SK-N-SH (cell line): ENCODE results near the gene NFIA. TPM values are rescaled to one million over a fixed set of nuclear protein-coding genes. Genes with fewer than 3 reads are reported as not detected.

Experiments used
- CTCF ChIA-PET: fragments of 300-600, 350-600 bp; formaldehyde crosslinking; extraction: SDS; loops from one replicate; lab custom pipeline; 2021; lab: Yijun Ruan, JAX
- POLR2A ChIA-PET: fragments of 350-600 bp; sonication (Branson Sonifier 250); formaldehyde crosslinking; extraction: SDS; loops from one replicate; lab custom pipeline; 2020; ENCODE audit warnings: antibody characterized with exemption, inconsistent platforms; lab: Yijun Ruan, JAX
- DNase-seq: peaks from one replicate; pipeline ENCODE4 v3.0.0; 2012
- H2AFZ ChIP-seq: fragments of 200-600 bp; sonication (generic); 2 replicates; pipeline ENCODE4 v1.8.1; 2016; ENCODE audit warnings: antibody characterized with exemption, mild to moderate bottlenecking, low read depth
- H3F3A ChIP-seq: fragments of 200-600 bp; sonication (generic); replicated peaks from 2 replicates; pipeline ENCODE3; 2016; ENCODE audit warnings: antibody characterized with exemption, mild to moderate bottlenecking; ENCODE audit not compliant: insufficient read depth
- H3K27ac ChIP-seq, 2 experiments: fragments of 200-500 bp in 1 of 2; fragments of 200-600 bp in 1 of 2; sonication (Bioruptor generic) in 1 of 2; sonication (generic), shearing (Covaris generic) in 1 of 2; 2 replicates each; pipeline versions ENCODE4 v1.5.1 to v1.6.1; 2014 to 2016; ENCODE audit warnings: low read depth in 2 of 2, inconsistent platforms in 1 of 2, low read length in 1 of 2, mild to moderate bottlenecking in 1 of 2, mixed read lengths in 1 of 2
- H3K27me3 ChIP-seq: fragments of 200-600 bp; sonication (generic), shearing (Covaris generic); 2 replicates; pipeline ENCODE4 v1.6.1; 2016; ENCODE audit warnings: mixed run types; ENCODE audit not compliant: insufficient read depth
- H3K36me3 ChIP-seq, 2 experiments: fragments of 200-500 bp in 1 of 2; fragments of 200-600 bp in 1 of 2; sonication (Bioruptor generic) in 1 of 2; sonication (generic) in 1 of 2; replicated peaks in 1 of 2; 2 replicates each; pipeline versions ENCODE3 to v1.5.1; 2014 to 2016; ENCODE audit warnings: low read length in 1 of 2, mild to moderate bottlenecking in 1 of 2; ENCODE audit not compliant: insufficient read depth in 2 of 2, control insufficient read depth in 1 of 2
- H3K4me1 ChIP-seq, 2 experiments: fragments of 200-500 bp in 1 of 2; fragments of 200-600 bp in 1 of 2; sonication (Bioruptor generic) in 1 of 2; sonication (generic), shearing (Covaris generic) in 1 of 2; 2 replicates each; pipeline versions ENCODE4 v1.5.1 to v1.6.1; 2014 to 2016; ENCODE audit warnings: low read depth in 1 of 2, low read length in 1 of 2, mixed run types in 1 of 2; ENCODE audit not compliant: insufficient read depth in 2 of 2, control insufficient read depth in 1 of 2
- H3K4me2 ChIP-seq: fragments of 200-600 bp; sonication (generic), shearing (Covaris generic); 2 replicates; pipeline ENCODE4 v1.6.1; 2017; ENCODE audit warnings: mixed run types
- H3K4me3 ChIP-seq, 2 experiments: fragments of 200-500 bp in 1 of 2; fragments of 200-600 bp in 1 of 2; sonication (Bioruptor generic) in 1 of 2; sonication (generic), shearing (Covaris generic) in 1 of 2; 2 replicates each; pipeline versions ENCODE4 v1.5.1 to v1.8.1; 2014 to 2016; ENCODE audit warnings: low read depth in 2 of 2, inconsistent platforms in 1 of 2, low read length in 1 of 2, mild to moderate bottlenecking in 1 of 2, mixed read lengths in 1 of 2, moderate library complexity in 1 of 2
- H3K79me2 ChIP-seq: fragments of 200-600 bp; sonication (generic); 2 replicates; pipeline ENCODE4 v1.8.1; 2017; ENCODE audit warnings: mild to moderate bottlenecking; ENCODE audit not compliant: insufficient read depth
- H3K9ac ChIP-seq: fragments of 200-600 bp; sonication (generic); 2 replicates; pipeline ENCODE4 v1.6.1; 2017; ENCODE audit warnings: mixed run types
- H3K9me2 ChIP-seq: fragments of 200-600 bp; sonication (generic); 2 replicates; pipeline ENCODE4 v1.6.1; 2017; ENCODE audit warnings: mixed run types
- H3K9me3 ChIP-seq: fragments of 200-600 bp; sonication (generic); 2 replicates; pipeline ENCODE4 v1.6.1; 2017; ENCODE audit warnings: mixed run types, mild to moderate bottlenecking, moderate library complexity
- H4K20me1 ChIP-seq: fragments of 200-600 bp; sonication (generic); 2 replicates; pipeline ENCODE4 v1.6.1; 2017; ENCODE audit warnings: mild to moderate bottlenecking, mixed run types; ENCODE audit not compliant: insufficient read depth
- FOXJ3 ChIP-seq: sonication (generic); formaldehyde crosslinking; IDR thresholded peaks from 2 replicates; pipeline ENCODE4 v1.5.1; 2020; ENCODE audit warnings: mild to moderate bottlenecking, missing genetic modification reagents
- GABPA ChIP-seq: IDR thresholded peaks from 2 replicates; pipeline ENCODE4 v1.4.0; 2012; ENCODE audit warnings: low read depth, mild to moderate bottlenecking
- GATA2 ChIP-seq: sonication (generic); formaldehyde crosslinking; IDR thresholded peaks from 2 replicates; pipeline ENCODE4 v1.5.0; 2020; ENCODE audit warnings: mild to moderate bottlenecking, missing genetic modification reagents
- JUND ChIP-seq: IDR thresholded peaks from 2 replicates; pipeline ENCODE4 v1.4.0; 2012
- MEF2A ChIP-seq: IDR thresholded peaks from 2 replicates; pipeline ENCODE4 v1.4.0; 2012; ENCODE audit warnings: low read depth, borderline replicate concordance
- POLR2AphosphoS5 ChIP-seq: IDR thresholded peaks from 2 replicates; pipeline ENCODE4 v1.6.1; 2012; ENCODE audit warnings: low read depth, low read length
- RAD21 ChIP-seq: IDR thresholded peaks from 2 replicates; pipeline ENCODE4 v1.6.1; 2012; ENCODE audit warnings: mild to moderate bottlenecking, low read length
- SMC3 ChIP-seq: IDR thresholded peaks from 2 replicates; pipeline ENCODE4 v1.6.1; 2012; ENCODE audit warnings: low read depth, low read length, improper control_type of control experiment
- TAF1 ChIP-seq: IDR thresholded peaks from 2 replicates; pipeline ENCODE4 v1.6.1; 2012; ENCODE audit warnings: low read depth, mild to moderate bottlenecking, low read length, moderate library complexity, borderline replicate concordance
- YY1 ChIP-seq: IDR thresholded peaks from 2 replicates; pipeline ENCODE4 v1.4.0; 2012; ENCODE audit warnings: low read depth, mild to moderate bottlenecking
- WGBS: methylation state at CpG from one replicate; pipeline ENCODE4 v1.1.6; 2017; ENCODE audit warnings: low lambda C conversion rate; 5-methylcytosine and 5-hydroxymethylcytosine counted together
- polyA plus RNA-seq, 3 experiments: library from polyadenylated mRNA; depleted of rRNA; stranded (reverse); fragments of >200 nt; gene quantifications; 2 replicates each; pipeline ENCODE4 v1.2.3, GENCODE V29; 2012
- TF ChIP-seq, protein P1 (sequence below): IDR thresholded peaks from 2 replicates; pipeline ENCODE4 v1.4.0; 2012; ENCODE audit warnings: low read depth, borderline replicate concordance
- TF ChIP-seq, protein P2 (sequence below): fragments of 150-350 bp; IDR thresholded peaks from 2 replicates; pipeline ENCODE4 v1.6.1; 2016; ENCODE audit warnings: mild to moderate bottlenecking, low read depth, low read length
- TF ChIP-seq, protein P3 (sequence below): fragments of 200-600 bp; sonication (generic); IDR thresholded peaks from 2 replicates; pipeline ENCODE4 v1.6.1; 2017; ENCODE audit warnings: antibody characterized with exemption, mild to moderate bottlenecking, moderate library complexity
- TF ChIP-seq, protein P4 (sequence below): IDR thresholded peaks from 2 replicates; pipeline ENCODE4 v1.6.1; 2012; ENCODE audit warnings: mild to moderate bottlenecking, low read depth, low read length, moderate library complexity

The NFIA gene
- polyA plus RNA-seq, 1 of the 3 experiments (the other 2 are of a cell fraction) = 3.3 TPM

DNA sequence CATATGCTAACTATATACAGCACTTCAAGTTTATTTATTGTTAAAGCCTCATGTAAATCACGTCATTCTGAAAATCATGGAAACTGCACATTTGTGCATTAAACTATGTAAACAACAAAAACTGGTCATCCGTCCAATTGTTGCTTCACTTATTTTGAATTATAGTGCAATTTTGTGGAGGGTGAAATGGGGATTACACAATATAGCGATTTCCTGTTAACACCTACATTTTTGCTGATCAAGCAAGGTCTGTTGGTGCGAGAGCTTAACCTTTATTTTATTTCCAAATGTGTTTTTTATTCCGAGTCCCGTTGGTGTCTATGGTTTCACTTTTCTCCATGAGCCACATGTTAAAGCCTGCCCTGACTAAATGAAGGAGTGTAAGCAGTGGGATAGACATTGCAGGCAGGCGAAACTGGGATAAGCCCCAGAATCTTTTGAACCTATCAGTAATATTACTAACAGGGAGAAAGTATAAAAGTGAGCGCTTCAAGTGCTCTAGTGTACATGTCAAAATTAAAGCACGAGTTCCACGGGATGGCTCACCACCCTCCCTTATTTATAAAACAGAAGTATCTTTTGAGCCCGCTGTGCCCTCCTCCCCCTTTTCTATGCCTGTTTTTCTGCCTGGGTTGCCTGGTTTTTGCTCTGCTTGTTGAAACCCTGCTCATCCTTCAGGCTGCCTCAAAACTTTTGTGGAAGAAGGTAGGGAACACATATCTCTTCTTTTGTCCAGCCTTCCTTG lies 120.7 kb downstream of the NFIA start:
- Histone ChIP-seq H3K4me1 (peaks cover 0 to 4% of the 10 kb centered on the region in 2 experiments; a peak in 2 of 4 replicates), H3K9ac (no peak overlapping the region), H3K4me2 (no peak overlapping the region), H3K79me2 (no peaks in the 10 kb centered on the region; the same call in 1 of the 2 replicates), H3K27ac (no peak overlapping the region), H4K20me1 (no peaks in the 10 kb centered on the region), H3K36me3 (no peaks in the 10 kb centered on the region), H3K4me3 (no peak overlapping the region), H2AFZ (no peak overlapping the region), H3K9me3 (no peaks in the 10 kb centered on the region), H3F3A (no peaks in the 10 kb centered on the region), H3K9me2 (no peaks in the 10 kb centered on the region), H3K27me3 (no peaks in the 10 kb centered on the region)
- WGBS = 91% methylated on average over 11 of the region's 11 CpGs
- ChIA-PET POLR2A (no interaction called here), CTCF (no interaction called here)
- no peak for TF ChIP-seq GABPA
- TF ChIP-seq RAD21 = no peak
- DNase-seq = no peak

DNA sequence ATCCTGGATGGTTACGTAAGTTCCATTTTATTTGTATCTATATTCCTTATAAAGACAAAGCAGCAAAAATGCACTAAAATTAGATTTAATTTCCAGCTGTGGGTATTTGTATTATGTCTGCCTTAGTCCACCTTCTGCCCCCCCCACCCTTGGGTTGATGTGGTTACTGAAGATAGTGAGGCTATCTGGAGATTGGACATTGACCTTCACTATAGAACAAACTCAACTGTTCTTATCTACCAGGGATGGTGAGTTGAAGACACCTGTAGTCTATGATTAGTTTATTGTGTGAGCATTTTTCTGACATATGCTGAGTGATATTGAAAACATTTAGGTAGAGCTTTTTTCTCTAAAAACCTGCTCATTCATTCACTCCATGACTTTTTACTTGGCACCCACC lies 122.2 kb downstream of the NFIA start:
- Histone ChIP-seq H3K36me3 (no peaks in the 10 kb centered on the region), H3K4me1 (peaks cover 2 to 7% of the 10 kb centered on the region in 2 experiments; a peak in 3 of 4 replicates), H3K79me2 (no peaks in the 10 kb centered on the region; the same call in 1 of the 2 replicates), H3K4me2 (no peak overlapping the region), H3K9ac (no peak overlapping the region), H3K9me2 (no peaks in the 10 kb centered on the region), H2AFZ (no peak overlapping the region), H3K4me3 (no peak overlapping the region), H3F3A (no peaks in the 10 kb centered on the region), H4K20me1 (no peaks in the 10 kb centered on the region), H3K27me3 (no peaks in the 10 kb centered on the region), H3K27ac (no peak overlapping the region), H3K9me3 (no peaks in the 10 kb centered on the region)
- CTCF ChIA-PET = no interaction called here
- WGBS = 100% methylated on average over 1 of the region's 1 CpG
- no peak for TF ChIP-seq JUND
- TF ChIP-seq GABPA = no peak
- TF ChIP-seq TAF1 = no peak
- no peak for TF ChIP-seq MEF2A
- no peak for TF ChIP-seq RAD21
- TF ChIP-seq, protein P1, sequence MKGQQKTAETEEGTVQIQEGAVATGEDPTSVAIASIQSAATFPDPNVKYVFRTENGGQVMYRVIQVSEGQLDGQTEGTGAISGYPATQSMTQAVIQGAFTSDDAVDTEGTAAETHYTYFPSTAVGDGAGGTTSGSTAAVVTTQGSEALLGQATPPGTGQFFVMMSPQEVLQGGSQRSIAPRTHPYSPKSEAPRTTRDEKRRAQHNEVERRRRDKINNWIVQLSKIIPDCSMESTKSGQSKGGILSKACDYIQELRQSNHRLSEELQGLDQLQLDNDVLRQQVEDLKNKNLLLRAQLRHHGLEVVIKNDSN = no peak
- TF ChIP-seq, protein P2, sequence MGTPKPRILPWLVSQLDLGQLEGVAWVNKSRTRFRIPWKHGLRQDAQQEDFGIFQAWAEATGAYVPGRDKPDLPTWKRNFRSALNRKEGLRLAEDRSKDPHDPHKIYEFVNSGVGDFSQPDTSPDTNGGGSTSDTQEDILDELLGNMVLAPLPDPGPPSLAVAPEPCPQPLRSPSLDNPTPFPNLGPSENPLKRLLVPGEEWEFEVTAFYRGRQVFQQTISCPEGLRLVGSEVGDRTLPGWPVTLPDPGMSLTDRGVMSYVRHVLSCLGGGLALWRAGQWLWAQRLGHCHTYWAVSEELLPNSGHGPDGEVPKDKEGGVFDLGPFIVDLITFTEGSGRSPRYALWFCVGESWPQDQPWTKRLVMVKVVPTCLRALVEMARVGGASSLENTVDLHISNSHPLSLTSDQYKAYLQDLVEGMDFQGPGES = no peak
- no peak for TF ChIP-seq FOXJ3 (CRISPR knock-in tag)
- TF ChIP-seq SMC3 = no peak
- TF ChIP-seq, protein P3, sequence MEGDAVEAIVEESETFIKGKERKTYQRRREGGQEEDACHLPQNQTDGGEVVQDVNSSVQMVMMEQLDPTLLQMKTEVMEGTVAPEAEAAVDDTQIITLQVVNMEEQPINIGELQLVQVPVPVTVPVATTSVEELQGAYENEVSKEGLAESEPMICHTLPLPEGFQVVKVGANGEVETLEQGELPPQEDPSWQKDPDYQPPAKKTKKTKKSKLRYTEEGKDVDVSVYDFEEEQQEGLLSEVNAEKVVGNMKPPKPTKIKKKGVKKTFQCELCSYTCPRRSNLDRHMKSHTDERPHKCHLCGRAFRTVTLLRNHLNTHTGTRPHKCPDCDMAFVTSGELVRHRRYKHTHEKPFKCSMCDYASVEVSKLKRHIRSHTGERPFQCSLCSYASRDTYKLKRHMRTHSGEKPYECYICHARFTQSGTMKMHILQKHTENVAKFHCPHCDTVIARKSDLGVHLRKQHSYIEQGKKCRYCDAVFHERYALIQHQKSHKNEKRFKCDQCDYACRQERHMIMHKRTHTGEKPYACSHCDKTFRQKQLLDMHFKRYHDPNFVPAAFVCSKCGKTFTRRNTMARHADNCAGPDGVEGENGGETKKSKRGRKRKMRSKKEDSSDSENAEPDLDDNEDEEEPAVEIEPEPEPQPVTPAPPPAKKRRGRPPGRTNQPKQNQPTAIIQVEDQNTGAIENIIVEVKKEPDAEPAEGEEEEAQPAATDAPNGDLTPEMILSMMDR = no peak
- TF ChIP-seq, protein P4, sequence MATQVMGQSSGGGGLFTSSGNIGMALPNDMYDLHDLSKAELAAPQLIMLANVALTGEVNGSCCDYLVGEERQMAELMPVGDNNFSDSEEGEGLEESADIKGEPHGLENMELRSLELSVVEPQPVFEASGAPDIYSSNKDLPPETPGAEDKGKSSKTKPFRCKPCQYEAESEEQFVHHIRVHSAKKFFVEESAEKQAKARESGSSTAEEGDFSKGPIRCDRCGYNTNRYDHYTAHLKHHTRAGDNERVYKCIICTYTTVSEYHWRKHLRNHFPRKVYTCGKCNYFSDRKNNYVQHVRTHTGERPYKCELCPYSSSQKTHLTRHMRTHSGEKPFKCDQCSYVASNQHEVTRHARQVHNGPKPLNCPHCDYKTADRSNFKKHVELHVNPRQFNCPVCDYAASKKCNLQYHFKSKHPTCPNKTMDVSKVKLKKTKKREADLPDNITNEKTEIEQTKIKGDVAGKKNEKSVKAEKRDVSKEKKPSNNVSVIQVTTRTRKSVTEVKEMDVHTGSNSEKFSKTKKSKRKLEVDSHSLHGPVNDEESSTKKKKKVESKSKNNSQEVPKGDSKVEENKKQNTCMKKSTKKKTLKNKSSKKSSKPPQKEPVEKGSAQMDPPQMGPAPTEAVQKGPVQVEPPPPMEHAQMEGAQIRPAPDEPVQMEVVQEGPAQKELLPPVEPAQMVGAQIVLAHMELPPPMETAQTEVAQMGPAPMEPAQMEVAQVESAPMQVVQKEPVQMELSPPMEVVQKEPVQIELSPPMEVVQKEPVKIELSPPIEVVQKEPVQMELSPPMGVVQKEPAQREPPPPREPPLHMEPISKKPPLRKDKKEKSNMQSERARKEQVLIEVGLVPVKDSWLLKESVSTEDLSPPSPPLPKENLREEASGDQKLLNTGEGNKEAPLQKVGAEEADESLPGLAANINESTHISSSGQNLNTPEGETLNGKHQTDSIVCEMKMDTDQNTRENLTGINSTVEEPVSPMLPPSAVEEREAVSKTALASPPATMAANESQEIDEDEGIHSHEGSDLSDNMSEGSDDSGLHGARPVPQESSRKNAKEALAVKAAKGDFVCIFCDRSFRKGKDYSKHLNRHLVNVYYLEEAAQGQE = no peak
- TF ChIP-seq POLR2AphosphoS5 = no peak
- no peak for TF ChIP-seq YY1
- TF ChIP-seq GATA2 (CRISPR knock-in tag) = no peak
- no peak for DNase-seq
- POLR2A ChIA-PET = no interaction called here
